ENCODE results near the gene TRIM75. TPM values are rescaled to one million over a fixed set of nuclear protein-coding genes. Genes with fewer than 3 reads are reported as not detected.
"Not testable (repeated sequence)": the region's sequence is repeated elsewhere in the genome, so short reads cannot be mapped to it uniquely, and the experiment has no call there.

TRIM75 gene
- total RNA-seq, 1 donor from 2014 or later, result not detected

DNA sequence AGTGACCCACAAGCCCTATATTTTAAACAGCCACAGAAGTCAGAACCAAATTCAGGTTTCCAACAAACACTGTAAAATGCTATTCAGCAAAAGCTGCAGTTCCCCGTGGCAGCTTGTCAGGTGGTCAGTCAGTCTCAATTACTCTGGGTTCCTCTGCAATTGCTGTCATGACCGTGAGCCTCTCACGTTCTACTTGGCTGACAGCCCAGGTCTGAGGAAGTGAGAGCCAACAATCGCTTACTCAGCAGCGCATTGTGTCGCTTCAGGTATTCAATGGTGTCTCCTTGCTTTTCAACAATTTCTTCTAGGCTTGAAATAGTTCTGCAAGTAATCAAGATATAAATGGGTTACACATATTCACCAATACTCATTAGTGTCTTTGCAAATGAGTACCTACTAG, 25.8 kb downstream of the TRIM75 start:
- H3K9me3 Mint-ChIP-seq (ENCODE audit: low read depth), result no peaks in the 10 kb centered on the region
- peak overlapping the region; percentile 32 for H3K27ac Mint-ChIP-seq (ENCODE audit: unreplicated experiment)
- H3K36me3 Mint-ChIP-seq (ENCODE audit: low read depth), result peaks cover 8% of the 10 kb centered on the region
- H3K4me3 Mint-ChIP-seq (ENCODE audit: unreplicated experiment), result no peak overlapping the region
- TF ChIP-seq, protein P1, sequence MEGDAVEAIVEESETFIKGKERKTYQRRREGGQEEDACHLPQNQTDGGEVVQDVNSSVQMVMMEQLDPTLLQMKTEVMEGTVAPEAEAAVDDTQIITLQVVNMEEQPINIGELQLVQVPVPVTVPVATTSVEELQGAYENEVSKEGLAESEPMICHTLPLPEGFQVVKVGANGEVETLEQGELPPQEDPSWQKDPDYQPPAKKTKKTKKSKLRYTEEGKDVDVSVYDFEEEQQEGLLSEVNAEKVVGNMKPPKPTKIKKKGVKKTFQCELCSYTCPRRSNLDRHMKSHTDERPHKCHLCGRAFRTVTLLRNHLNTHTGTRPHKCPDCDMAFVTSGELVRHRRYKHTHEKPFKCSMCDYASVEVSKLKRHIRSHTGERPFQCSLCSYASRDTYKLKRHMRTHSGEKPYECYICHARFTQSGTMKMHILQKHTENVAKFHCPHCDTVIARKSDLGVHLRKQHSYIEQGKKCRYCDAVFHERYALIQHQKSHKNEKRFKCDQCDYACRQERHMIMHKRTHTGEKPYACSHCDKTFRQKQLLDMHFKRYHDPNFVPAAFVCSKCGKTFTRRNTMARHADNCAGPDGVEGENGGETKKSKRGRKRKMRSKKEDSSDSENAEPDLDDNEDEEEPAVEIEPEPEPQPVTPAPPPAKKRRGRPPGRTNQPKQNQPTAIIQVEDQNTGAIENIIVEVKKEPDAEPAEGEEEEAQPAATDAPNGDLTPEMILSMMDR (IDR thresholded peaks at IDR 0.05), result no peak
- no peak for DNase-seq (ENCODE audit: low spot score)
- H3K27me3 Mint-ChIP-seq (ENCODE audit: low read depth), result no peaks in the 10 kb centered on the region
- peaks cover 2% of the 10 kb centered on the region for H3K4me1 Mint-ChIP-seq (ENCODE audit: low read depth)

GRCh38 chr4:165084787-165085186, 31.1 kb downstream of the TRIM75 start:
- not testable (repeated sequence) for H3K9me3 Mint-ChIP-seq (ENCODE audit: low read depth); H3K27me3 Mint-ChIP-seq (ENCODE audit: low read depth); H3K27ac Mint-ChIP-seq (ENCODE audit: unreplicated experiment); H3K4me3 Mint-ChIP-seq (ENCODE audit: unreplicated experiment); DNase-seq (ENCODE audit: low spot score); H3K4me1 Mint-ChIP-seq (ENCODE audit: low read depth)
- H3K36me3 Mint-ChIP-seq (ENCODE audit: low read depth), result peaks cover 16% of the 10 kb centered on the region

DNA sequence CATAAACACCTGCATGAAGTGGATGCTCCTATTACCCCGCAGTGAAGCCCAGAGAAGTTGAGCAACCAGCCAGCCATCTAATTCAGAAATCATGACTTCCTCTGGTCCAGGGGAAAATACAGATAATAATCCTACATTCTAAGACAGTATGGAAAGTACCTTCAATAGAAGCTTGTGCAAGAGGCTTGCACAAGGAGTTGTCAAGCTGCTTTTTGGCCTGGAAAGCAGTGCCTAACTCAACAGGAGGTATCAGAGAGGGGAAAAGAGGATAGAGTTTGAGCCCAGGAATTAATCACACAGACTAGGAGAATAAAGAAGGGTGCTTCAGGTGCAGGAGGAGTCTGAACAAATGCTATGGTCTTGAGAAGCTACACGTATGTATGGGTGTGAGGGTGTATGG, 32.3 kb downstream of the TRIM75 start:
- DNase-seq (ENCODE audit: low spot score), result no peak
- TF ChIP-seq, protein P1 (IDR thresholded peaks at IDR 0.05), result no peak
- Mint-ChIP-seq H3K27me3 (ENCODE audit: low read depth) (no peaks in the 10 kb centered on the region), H3K9me3 (ENCODE audit: low read depth) (no peaks in the 10 kb centered on the region), H3K4me3 (ENCODE audit: unreplicated experiment) (no peak overlapping the region), H3K4me1 (ENCODE audit: low read depth) (no peaks in the 10 kb centered on the region), H3K27ac (ENCODE audit: unreplicated experiment) (no peak overlapping the region), H3K36me3 (ENCODE audit: low read depth) (peaks cover 18% of the 10 kb centered on the region)

GRCh38 chr4:165088366-165088765, 34.7 kb downstream of the TRIM75 start:
- TF ChIP-seq, protein P1 (IDR thresholded peaks at IDR 0.05), result no peak
- Mint-ChIP-seq H3K36me3 (ENCODE audit: low read depth) (peaks cover 18% of the 10 kb centered on the region), H3K27me3 (ENCODE audit: low read depth) (no peaks in the 10 kb centered on the region), H3K27ac (ENCODE audit: unreplicated experiment) (no peak overlapping the region), H3K9me3 (ENCODE audit: low read depth) (no peaks in the 10 kb centered on the region), H3K4me3 (ENCODE audit: unreplicated experiment) (no peak overlapping the region), H3K4me1 (ENCODE audit: low read depth) (no peaks in the 10 kb centered on the region)
- DNase-seq (ENCODE audit: low spot score), result no peak

DNA sequence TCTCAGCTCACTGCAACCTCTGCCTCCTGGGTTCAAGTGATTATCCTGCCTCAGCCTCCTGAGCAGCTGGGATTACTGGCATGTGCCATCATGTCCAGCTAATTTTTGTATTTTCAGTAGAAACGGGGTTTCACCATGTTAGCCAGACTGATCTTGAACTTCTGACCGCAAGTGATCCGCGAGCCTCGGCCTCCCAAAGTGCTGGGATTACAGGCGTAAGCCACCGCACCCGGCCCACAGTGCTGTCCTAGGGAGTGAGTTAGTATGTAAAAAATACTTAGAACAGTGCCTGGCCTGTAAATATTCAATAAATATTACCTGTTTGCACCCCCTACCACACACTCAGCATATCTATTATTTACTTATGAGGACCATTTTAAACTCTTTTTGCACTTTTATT, 38.5 kb downstream of the TRIM75 start:
- not testable (repeated sequence) for DNase-seq (ENCODE audit: low spot score); H3K27me3 Mint-ChIP-seq (ENCODE audit: low read depth); H3K4me1 Mint-ChIP-seq (ENCODE audit: low read depth); H3K4me3 Mint-ChIP-seq (ENCODE audit: unreplicated experiment); H3K9me3 Mint-ChIP-seq (ENCODE audit: low read depth); H3K27ac Mint-ChIP-seq (ENCODE audit: unreplicated experiment)
- peaks cover 11% of the 10 kb centered on the region for H3K36me3 Mint-ChIP-seq (ENCODE audit: low read depth)

DNA sequence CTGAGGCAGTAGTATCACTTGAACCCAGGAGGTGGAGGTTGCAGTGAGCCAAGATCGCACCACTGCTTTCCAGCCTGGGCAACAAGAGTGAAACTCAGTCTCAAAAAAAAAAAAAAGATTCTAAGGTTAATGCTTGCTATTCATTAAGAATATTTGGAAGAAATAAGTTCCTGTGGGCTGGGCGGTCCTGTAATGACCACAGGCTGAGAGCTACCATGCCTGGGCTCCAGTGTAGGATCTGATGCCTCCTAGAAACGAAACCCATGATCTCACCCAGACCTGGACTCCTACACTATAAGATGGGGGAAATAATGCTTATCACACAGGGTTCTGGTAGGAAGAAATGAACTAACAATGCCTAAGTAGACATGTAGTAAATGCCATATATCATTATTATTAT, 41.2 kb downstream of the TRIM75 start:
- Mint-ChIP-seq H3K4me1 (ENCODE audit: low read depth) (no peaks in the 10 kb centered on the region), H3K27me3 (ENCODE audit: low read depth) (no peaks in the 10 kb centered on the region), H3K36me3 (ENCODE audit: low read depth) (peaks cover 6% of the 10 kb centered on the region), H3K27ac (ENCODE audit: unreplicated experiment) (no peak overlapping the region), H3K9me3 (ENCODE audit: low read depth) (no peaks in the 10 kb centered on the region), H3K4me3 (ENCODE audit: unreplicated experiment) (no peak overlapping the region)
- no peak for DNase-seq (ENCODE audit: low spot score)
- TF ChIP-seq, protein P1 (IDR thresholded peaks at IDR 0.05), result no peak

All from chondrocyte (in vitro differentiated cells).